Stimulated activated naive CD8-positive, alpha-beta T cell treated with anti-CD3 and anti-CD28 coated beads, Interleukin-15, amount 100 ng/mL, for 72 hours (primary cell): ENCODE results near the gene AFDN.

Source experiments
- ATAC-seq: fragments of 150-1000 bp; cut with Tn5 transposase; 2 replicates; pipeline ENCODE4 v1.10.0; 2021; ENCODE audit warnings: mild to moderate bottlenecking, moderate library complexity
- DNase-seq, 2 donors: peaks; one replicate each; pipeline ENCODE4 v3.0.0; 2021 to 2022
- H3K27ac Mint-ChIP-seq, 2 donors: one replicate each; pipeline ENCODE4 v1.8.0; 2022; ENCODE audit warnings: mild to moderate bottlenecking in 2 of 2, mixed read lengths in 2 of 2, moderate library complexity in 2 of 2
- H3K27me3 Mint-ChIP-seq: one replicate; pipeline ENCODE4 v1.8.0; 2022; ENCODE audit warnings: mixed read lengths
- H3K4me1 Mint-ChIP-seq: one replicate; pipeline ENCODE4 v1.8.0; 2022; ENCODE audit warnings: mild to moderate bottlenecking, mixed read lengths
- H3K4me3 Mint-ChIP-seq, 2 donors: one replicate each; pipeline ENCODE4 v1.8.0; 2022; ENCODE audit warnings: mild to moderate bottlenecking in 2 of 2, mixed read lengths in 2 of 2, moderate library complexity in 1 of 2
- H3K9me3 Mint-ChIP-seq, 2 donors: one replicate each; pipeline ENCODE4 v1.8.0; 2022; ENCODE audit warnings: mixed read lengths in 2 of 2

Gene AFDN

GRCh38 chr6:167802339-167802738, 24.4 kb upstream of the AFDN start:
- Mint-ChIP-seq H3K4me3 (no peak overlapping the region), H3K27me3 (peaks cover 77% of the 10 kb centered on the region), H3K9me3 (no peaks in the 10 kb centered on the region), H3K27ac (no peak overlapping the region), H3K4me1 (no peaks in the 10 kb centered on the region)
- no peak for DNase-seq
- no peak for ATAC-seq

GRCh38 chr6:167803816-167804215, 22.9 kb upstream of the AFDN start:
- Mint-ChIP-seq H3K9me3 (no peaks in the 10 kb centered on the region), H3K27ac (no peak overlapping the region), H3K4me3 (no peak overlapping the region), H3K4me1 (no peaks in the 10 kb centered on the region), H3K27me3 (peaks cover 67% of the 10 kb centered on the region)
- DNase-seq (no peak), ATAC-seq (no peak)

DNA sequence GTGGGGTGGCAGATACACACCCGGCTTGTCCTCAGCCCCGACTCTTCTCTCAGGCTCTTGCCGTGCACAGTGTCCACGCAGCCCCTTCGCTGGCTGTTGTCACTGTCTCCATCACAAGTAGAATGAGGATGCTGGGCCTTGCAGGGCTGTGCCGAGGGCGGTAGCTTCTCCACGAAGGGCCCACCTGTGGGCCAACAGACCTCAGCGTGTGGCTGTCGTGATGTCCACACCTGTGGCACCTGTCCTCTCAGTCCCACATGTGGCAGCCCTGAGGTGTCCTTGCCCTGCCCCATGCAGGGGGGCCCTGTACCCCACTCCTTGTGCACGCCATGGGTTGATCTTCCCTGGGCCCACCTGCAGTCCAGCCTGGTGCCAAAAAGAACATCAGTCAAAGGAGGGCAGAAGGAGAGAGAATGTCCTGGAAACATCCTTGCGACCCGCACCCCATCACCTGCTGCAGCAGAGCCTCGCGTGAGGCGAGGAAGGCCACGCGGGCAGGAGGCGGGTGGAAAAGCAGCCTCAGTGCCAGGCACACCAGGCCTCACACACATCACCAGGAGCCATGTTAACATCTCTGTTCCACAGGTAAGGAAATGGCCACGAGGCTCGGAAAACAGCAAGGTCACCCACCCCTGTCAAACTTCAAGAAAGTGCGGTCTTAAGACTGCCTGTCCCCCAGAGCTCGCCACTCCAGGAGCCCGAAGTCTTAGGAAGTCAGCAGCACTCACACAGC, 22.3 kb upstream of the AFDN start:
- H3K9me3 Mint-ChIP-seq: no peaks in the 10 kb centered on the region
- peaks cover 68% of the 10 kb centered on the region for H3K27me3 Mint-ChIP-seq
- H3K4me3 Mint-ChIP-seq: no peak overlapping the region
- no peak overlapping the region for H3K27ac Mint-ChIP-seq
- no peak for ATAC-seq
- DNase-seq: no peak
- no peaks in the 10 kb centered on the region for H3K4me1 Mint-ChIP-seq

- no peak overlapping the region for H3K4me3 Mint-ChIP-seq
- H3K9me3 Mint-ChIP-seq: no peaks in the 10 kb centered on the region
- H3K27ac Mint-ChIP-seq: no peak overlapping the region
These were observed 21.2 kb upstream of the AFDN start for GRCh38 chr6:167805349-167806060.

DNA sequence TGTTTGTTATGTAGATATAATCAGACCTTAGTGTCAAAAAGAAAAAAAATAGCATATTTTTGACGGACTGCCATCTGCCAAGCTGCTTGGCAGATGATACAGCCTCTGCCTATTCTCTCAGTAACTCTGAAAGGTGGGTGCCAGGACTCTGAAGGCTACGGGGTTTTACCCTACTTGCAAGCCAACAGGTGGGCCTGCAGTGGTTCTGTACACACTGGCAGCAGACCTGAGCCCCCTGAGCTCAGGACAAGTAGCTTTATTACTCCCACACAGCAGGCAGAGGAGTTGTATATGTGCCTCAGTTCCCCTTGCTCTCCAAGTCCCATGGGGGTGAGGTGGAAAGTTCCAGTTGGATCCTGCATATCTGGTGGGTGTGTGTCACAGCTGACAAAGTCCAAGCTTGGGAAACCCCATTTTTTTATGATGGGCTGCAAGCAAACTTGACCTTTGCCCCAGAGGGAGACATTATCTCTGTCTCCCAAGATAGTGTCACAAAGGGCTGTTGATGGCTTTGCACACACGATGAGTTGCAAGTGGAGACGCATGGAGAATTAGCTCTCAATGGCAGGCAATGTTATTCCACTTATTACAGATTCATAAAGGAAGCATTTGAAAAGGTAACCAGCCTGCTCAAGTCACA, 20.5 kb upstream of the AFDN start:
- no peak for ATAC-seq
- Mint-ChIP-seq H3K27me3 (peaks cover 72% of the 10 kb centered on the region), H3K27ac (no peak overlapping the region)

More at GRCh38 chr6:167805349-167806060, 21.2 kb upstream of the AFDN start:
- no peaks in the 10 kb centered on the region for H3K4me1 Mint-ChIP-seq
- DNase-seq (no peak), ATAC-seq (no peak)
- H3K27me3 Mint-ChIP-seq: peaks cover 65% of the 10 kb centered on the region

DNA sequence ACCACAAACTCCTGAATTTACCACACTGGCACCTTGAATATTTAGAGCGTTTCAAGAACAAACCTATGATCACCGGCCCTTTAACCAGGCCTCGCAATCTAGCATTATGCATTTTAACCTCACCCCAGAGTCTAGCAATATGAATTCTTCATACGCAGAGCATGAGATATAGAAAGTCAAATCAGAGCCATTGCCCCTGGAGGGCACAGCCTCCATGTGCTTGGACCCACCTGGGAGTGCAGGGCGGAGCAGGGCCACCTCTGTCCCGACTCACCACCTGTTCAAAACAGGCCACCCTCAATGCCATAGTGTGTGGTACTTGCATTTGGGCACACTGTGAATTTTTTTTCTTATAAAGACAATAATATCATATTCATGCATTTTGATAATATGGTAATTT, 19.5 kb upstream of the AFDN start:
- Mint-ChIP-seq H3K9me3 (no peaks in the 10 kb centered on the region), H3K4me1 (no peaks in the 10 kb centered on the region), H3K27ac (no peak overlapping the region), H3K27me3 (peaks cover 72% of the 10 kb centered on the region), H3K4me3 (no peak overlapping the region)
- no peak for ATAC-seq
- DNase-seq: no peak

More for the DNA sequence above, 20.5 kb upstream of the AFDN start:
- Mint-ChIP-seq H3K4me3 (no peak overlapping the region), H3K9me3 (no peaks in the 10 kb centered on the region), H3K4me1 (no peaks in the 10 kb centered on the region)
- DNase-seq: no peak

GRCh38 chr6:167807756-167808155, 19.0 kb upstream of the AFDN start:
- peaks cover 72% of the 10 kb centered on the region for H3K27me3 Mint-ChIP-seq
- ATAC-seq (no peak), DNase-seq (no peak)
- H3K27ac Mint-ChIP-seq: no peak overlapping the region
- no peaks in the 10 kb centered on the region for H3K4me1 Mint-ChIP-seq
- H3K9me3 Mint-ChIP-seq: no peaks in the 10 kb centered on the region
- no peak overlapping the region for H3K4me3 Mint-ChIP-seq

DNA sequence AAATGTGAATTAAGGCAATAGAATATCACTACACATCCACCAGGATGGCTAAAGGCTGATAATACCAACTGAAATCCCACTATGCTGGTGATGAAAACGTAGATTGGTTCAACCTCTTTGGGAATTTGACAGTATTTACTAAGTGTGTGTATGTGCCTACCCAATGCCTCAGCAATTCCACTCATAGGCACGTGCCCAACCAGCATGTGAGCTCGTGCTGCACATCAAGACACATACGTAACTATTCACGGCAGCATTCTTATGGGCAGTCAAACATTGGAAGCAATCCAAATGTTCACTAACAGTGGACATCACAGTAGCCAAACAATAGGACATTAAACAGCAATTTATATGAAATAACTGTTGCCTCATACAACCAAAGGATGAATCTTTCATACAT, 15.7 kb upstream of the AFDN start:
- DNase-seq (no peak), ATAC-seq (no peak)
- Mint-ChIP-seq H3K27ac (no peak overlapping the region), H3K4me3 (no peak overlapping the region), H3K27me3 (peaks cover 52% of the 10 kb centered on the region), H3K4me1 (no peaks in the 10 kb centered on the region), H3K9me3 (no peaks in the 10 kb centered on the region)

DNA sequence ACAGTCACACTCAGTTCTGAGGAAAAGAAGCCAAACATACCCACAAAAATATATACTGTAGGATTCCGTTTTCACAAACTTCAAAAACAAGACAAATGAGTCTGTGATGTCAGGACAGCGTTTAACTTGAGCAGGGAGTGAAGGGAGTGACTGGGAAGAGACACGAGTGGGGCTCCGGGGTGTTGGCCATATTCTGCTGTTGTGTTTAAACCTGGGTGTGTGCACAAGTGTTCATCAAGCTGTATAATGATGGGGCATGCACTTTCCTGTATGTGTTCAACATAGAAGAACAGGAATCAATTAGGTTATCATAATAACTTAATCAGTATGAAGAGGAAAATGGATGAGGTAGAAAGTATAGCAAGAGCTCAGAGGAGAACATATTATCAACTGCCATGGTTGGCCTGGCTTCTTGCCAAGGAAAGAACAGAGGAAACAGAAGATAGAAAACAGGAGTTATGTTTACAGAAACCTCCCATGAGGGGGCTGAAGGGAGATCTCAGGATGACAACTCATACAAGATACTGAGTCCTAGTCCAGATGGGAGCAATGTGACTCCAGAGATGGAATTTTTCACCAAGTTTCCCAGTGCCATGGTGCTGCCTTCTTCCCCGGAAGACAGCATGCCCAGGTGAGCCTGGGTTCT, 15.1 kb upstream of the AFDN start:
- no peak for DNase-seq
- H3K9me3 Mint-ChIP-seq: no peaks in the 10 kb centered on the region
- no peak overlapping the region for H3K27ac Mint-ChIP-seq
- H3K4me1 Mint-ChIP-seq: no peaks in the 10 kb centered on the region
- ATAC-seq: no peak
- H3K27me3 Mint-ChIP-seq: peaks cover 51% of the 10 kb centered on the region
- H3K4me3 Mint-ChIP-seq: no peak overlapping the region

GRCh38 chr6:167812088-167812487, 14.6 kb upstream of the AFDN start:
- H3K27ac Mint-ChIP-seq: no peak overlapping the region
- no peaks in the 10 kb centered on the region for H3K4me1 Mint-ChIP-seq
- DNase-seq (no peak), ATAC-seq (no peak)
- no peaks in the 10 kb centered on the region for H3K9me3 Mint-ChIP-seq
- H3K4me3 Mint-ChIP-seq: no peak overlapping the region
- peaks cover 50% of the 10 kb centered on the region for H3K27me3 Mint-ChIP-seq

- no peak for DNase-seq
- ATAC-seq: no peak
- H3K27ac Mint-ChIP-seq: no peak overlapping the region
- no peaks in the 10 kb centered on the region for H3K9me3 Mint-ChIP-seq
- peaks cover 12% of the 10 kb centered on the region for H3K4me1 Mint-ChIP-seq
- H3K4me3 Mint-ChIP-seq: peak overlapping the region; percentile 26 to 34
- peaks cover 69% of the 10 kb centered on the region for H3K27me3 Mint-ChIP-seq
These were observed 11.3 kb upstream of the AFDN start for GRCh38 chr6:167815296-167815980.

GRCh38 chr6:167817016-167817415, 9.7 kb upstream of the AFDN start:
- no peak for ATAC-seq
- Mint-ChIP-seq H3K27ac (no peak overlapping the region), H3K4me1 (peaks cover 12% of the 10 kb centered on the region), H3K9me3 (no peaks in the 10 kb centered on the region), H3K27me3 (peaks cover 68% of the 10 kb centered on the region), H3K4me3 (no peak overlapping the region)
- DNase-seq: no peak

- ATAC-seq (peak; percentile 48), DNase-seq (no peak)
- H3K4me1 Mint-ChIP-seq: peaks cover 12% of the 10 kb centered on the region
- peaks cover 64% of the 10 kb centered on the region for H3K27me3 Mint-ChIP-seq
- H3K27ac Mint-ChIP-seq: no peak overlapping the region
- no peaks in the 10 kb centered on the region for H3K9me3 Mint-ChIP-seq
- H3K4me3 Mint-ChIP-seq: no peak overlapping the region
These were observed 9.0 kb upstream of the AFDN start for GRCh38 chr6:167817729-167818128.

DNA sequence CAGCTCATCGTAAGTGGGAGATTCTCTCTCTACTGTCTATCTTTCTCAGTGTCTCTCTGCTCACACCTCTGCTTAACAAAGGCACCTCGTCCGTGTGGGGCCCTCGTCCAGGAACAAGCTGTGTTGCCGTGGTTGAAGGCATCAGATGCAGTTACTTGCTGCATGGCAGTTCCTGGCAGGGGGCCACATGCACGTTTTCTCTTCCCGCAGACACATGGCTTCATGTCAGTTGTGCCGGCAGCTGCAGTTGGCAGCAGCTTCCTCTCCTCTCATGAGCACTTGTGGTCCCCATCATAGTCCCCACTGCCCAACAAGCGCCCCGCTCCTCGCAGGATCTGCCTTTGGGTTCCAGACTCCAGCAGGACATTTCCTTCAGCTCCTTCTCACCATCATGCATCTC, 7.1 kb upstream of the AFDN start:
- no peak for ATAC-seq
- H3K9me3 Mint-ChIP-seq: no peaks in the 10 kb centered on the region
- H3K4me3 Mint-ChIP-seq: no peak overlapping the region
- peaks cover 12% of the 10 kb centered on the region for H3K4me1 Mint-ChIP-seq
- no peak overlapping the region for H3K27ac Mint-ChIP-seq
- no peak for DNase-seq
- peaks cover 67% of the 10 kb centered on the region for H3K27me3 Mint-ChIP-seq

DNA sequence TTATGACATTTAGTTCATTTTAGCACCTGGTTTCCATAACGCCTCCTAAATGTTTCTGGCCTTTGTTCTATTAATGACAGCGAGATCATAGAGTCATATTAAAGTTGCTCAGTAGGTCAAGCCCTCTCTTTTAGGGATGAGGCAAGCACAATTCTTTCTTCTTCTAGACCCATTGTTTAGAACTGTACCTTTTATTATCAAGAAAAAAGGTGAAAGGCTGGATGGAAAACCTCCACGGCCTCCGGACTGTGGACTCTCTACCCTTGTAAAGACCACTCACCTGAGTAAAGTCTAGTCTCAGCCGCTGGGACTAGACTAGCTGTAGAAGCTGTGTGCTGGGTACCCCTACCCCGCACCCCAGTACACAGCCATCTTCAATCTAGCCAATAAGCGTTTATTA, 6.0 kb upstream of the AFDN start:
- no peak overlapping the region for H3K27ac Mint-ChIP-seq
- DNase-seq: no peak
- no peaks in the 10 kb centered on the region for H3K9me3 Mint-ChIP-seq
- H3K4me3 Mint-ChIP-seq: no peak overlapping the region
- peaks cover 19% of the 10 kb centered on the region for H3K4me1 Mint-ChIP-seq
- no peak for ATAC-seq
- H3K27me3 Mint-ChIP-seq: peaks cover 74% of the 10 kb centered on the region
